ENCODE data around the gene HS1BP3. TPM values are rescaled to one million over a fixed set of nuclear protein-coding genes. Genes with fewer than 3 reads are reported as not detected.

Gene HS1BP3
- total and polyA plus RNA-seq, 2 of the 13 experiments (the other 11 are each of a cell fraction or from before 2014, with no cell fraction given): 15.2 to 22.0 TPM

DNA sequence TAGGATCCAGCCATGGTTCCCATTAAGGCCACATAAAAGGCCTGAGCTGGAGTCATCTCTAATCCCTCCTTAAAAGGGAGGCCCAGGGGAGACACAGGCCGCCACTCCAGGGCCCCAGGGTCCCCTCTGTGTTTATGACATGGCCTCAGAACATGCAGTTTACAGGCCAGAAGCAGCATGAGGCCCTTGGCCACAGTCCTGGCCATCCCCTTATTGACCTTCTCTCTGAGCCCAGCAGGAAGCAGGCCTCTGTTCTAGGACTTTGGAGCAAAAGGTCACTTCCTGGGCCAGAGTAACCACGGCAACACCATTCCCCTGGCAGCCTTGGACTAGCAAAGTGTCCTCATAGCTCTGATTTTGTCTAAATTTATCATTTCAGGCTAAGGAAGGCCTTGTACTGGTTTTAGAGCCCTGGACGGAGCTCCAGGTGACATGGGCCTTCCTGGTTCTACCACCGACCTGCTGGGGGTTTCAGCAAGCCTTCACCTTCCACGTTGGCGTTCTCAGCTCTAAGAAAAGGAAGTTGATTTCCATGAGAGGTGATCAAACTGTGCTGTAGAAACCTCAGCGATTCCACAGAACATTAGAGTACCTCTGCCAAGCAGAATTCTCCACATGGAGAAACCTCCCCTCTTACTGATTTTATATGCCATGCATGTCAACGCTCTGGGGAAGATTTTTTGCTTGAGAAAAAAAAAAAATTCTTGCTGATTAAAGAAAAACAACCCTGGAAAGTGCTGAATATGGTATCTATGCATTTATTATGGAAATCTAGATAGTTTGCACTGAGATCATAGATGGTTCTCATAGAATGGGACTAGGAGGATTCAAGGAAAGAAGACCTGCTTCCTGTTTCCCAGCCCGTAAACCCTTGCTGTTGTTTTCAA lies 53.7 kb downstream of the HS1BP3 start (continued):
- peak; percentile 87 for TF ChIP-seq KDM1A (CRISPR knock-in tag; IDR thresholded peaks at IDR 0.05)
- TF ChIP-seq ZNF672 (CRISPR knock-in tag; IDR thresholded peaks at IDR 0.05): no peak
- no peak for TF ChIP-seq ATAD3A (CRISPR knock-in tag; IDR thresholded peaks at IDR 0.05)
- TF ChIP-seq ZFAT (CRISPR knock-in tag; conservative IDR thresholded peaks at IDR 0.05): no peak
- TF ChIP-seq, protein P1, sequence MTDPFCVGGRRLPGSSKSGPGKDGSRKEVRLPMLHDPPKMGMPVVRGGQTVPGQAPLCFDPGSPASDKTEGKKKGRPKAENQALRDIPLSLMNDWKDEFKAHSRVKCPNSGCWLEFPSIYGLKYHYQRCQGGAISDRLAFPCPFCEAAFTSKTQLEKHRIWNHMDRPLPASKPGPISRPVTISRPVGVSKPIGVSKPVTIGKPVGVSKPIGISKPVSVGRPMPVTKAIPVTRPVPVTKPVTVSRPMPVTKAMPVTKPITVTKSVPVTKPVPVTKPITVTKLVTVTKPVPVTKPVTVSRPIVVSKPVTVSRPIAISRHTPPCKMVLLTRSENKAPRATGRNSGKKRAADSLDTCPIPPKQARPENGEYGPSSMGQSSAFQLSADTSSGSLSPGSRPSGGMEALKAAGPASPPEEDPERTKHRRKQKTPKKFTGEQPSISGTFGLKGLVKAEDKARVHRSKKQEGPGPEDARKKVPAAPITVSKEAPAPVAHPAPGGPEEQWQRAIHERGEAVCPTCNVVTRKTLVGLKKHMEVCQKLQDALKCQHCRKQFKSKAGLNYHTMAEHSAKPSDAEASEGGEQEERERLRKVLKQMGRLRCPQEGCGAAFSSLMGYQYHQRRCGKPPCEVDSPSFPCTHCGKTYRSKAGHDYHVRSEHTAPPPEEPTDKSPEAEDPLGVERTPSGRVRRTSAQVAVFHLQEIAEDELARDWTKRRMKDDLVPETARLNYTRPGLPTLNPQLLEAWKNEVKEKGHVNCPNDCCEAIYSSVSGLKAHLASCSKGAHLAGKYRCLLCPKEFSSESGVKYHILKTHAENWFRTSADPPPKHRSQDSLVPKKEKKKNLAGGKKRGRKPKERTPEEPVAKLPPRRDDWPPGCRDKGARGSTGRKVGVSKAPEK (CRISPR knock-in tag; IDR thresholded peaks at IDR 0.05; ENCODE audit: borderline replicate concordance): peak; percentile 94; the same call in 1 of the 2 replicates
- TF ChIP-seq RAD51 (IDR thresholded peaks at IDR 0.05; ENCODE audit: borderline replicate concordance): no peak
- TF ChIP-seq SP140L (CRISPR knock-in tag; IDR thresholded peaks at IDR 0.05; ENCODE audit: borderline replicate concordance): 0 out of 2 replicates have a peak, but pooled peaks have one; percentile 83
- 0 out of 2 replicates have a peak, but pooled peaks have one; percentile 59 for TF ChIP-seq ZNF775 (CRISPR knock-in tag; IDR thresholded peaks at IDR 0.05; ENCODE audit: borderline replicate concordance)
- peak; percentile 89 for TF ChIP-seq GABPB1 (CRISPR knock-in tag; IDR thresholded peaks at IDR 0.05)
- TF ChIP-seq ZSCAN12 (CRISPR knock-in tag; IDR thresholded peaks at IDR 0.05): no peak
- TF ChIP-seq, protein P2, sequence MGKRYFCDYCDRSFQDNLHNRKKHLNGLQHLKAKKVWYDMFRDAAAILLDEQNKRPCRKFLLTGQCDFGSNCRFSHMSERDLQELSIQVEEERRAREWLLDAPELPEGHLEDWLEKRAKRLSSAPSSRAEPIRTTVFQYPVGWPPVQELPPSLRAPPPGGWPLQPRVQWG (CRISPR knock-in tag; IDR thresholded peaks at IDR 0.05; ENCODE audit: borderline replicate concordance, low read depth): no peak
- 0 out of 2 replicates have a peak, but pooled peaks have one; percentile 59 for TF ChIP-seq KAT7 (CRISPR knock-in tag; IDR thresholded peaks at IDR 0.05; ENCODE audit: borderline replicate concordance)
- peak; percentile 84; the same call in 1 of the 2 replicates for TF ChIP-seq GFI1 (CRISPR knock-in tag; IDR thresholded peaks at IDR 0.05; ENCODE audit: borderline replicate concordance)
- peak; percentile 74; the same call in 1 of the 2 replicates for TF ChIP-seq ATF1 (CRISPR knock-in tag; IDR thresholded peaks at IDR 0.05)
- TF ChIP-seq ZNF709 (CRISPR knock-in tag; IDR thresholded peaks at IDR 0.05): peak; percentile 95
- no peak for TF ChIP-seq FOXC1 (CRISPR knock-in tag; IDR thresholded peaks at IDR 0.05; ENCODE audit: borderline replicate concordance)
- no peak for TF ChIP-seq ZNF777 (CRISPR knock-in tag; IDR thresholded peaks at IDR 0.05)
- no peak for TF ChIP-seq ZNF460 (CRISPR knock-in tag; IDR thresholded peaks at IDR 0.05; ENCODE audit: borderline replicate concordance)
- TF ChIP-seq KAT2B (IDR thresholded peaks at IDR 0.05; ENCODE audit: borderline replicate concordance, low read depth, low read length): peak; percentile 22; the same call in 1 of the 2 replicates
- TF ChIP-seq HOXA7 (CRISPR knock-in tag; IDR thresholded peaks at IDR 0.05): no peak
- TF ChIP-seq, protein P3, sequence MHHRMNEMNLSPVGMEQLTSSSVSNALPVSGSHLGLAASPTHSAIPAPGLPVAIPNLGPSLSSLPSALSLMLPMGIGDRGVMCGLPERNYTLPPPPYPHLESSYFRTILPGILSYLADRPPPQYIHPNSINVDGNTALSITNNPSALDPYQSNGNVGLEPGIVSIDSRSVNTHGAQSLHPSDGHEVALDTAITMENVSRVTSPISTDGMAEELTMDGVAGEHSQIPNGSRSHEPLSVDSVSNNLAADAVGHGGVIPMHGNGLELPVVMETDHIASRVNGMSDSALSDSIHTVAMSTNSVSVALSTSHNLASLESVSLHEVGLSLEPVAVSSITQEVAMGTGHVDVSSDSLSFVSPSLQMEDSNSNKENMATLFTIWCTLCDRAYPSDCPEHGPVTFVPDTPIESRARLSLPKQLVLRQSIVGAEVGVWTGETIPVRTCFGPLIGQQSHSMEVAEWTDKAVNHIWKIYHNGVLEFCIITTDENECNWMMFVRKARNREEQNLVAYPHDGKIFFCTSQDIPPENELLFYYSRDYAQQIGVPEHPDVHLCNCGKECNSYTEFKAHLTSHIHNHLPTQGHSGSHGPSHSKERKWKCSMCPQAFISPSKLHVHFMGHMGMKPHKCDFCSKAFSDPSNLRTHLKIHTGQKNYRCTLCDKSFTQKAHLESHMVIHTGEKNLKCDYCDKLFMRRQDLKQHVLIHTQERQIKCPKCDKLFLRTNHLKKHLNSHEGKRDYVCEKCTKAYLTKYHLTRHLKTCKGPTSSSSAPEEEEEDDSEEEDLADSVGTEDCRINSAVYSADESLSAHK (CRISPR knock-in tag; IDR thresholded peaks at IDR 0.05; ENCODE audit: borderline replicate concordance): no peak; the same call in 1 of the 2 replicates
- peak; percentile 66; the same call in 1 of the 2 replicates for TF ChIP-seq FOXA1 (IDR thresholded peaks at IDR 0.05)
- peak; percentile 99 for TF ChIP-seq FOXA1 (CRISPR knock-in tag; IDR thresholded peaks at IDR 0.05)
- no peak for TF ChIP-seq U2AF2 (IDR thresholded peaks at IDR 0.05; ENCODE audit: low read depth, low read length)
- TF ChIP-seq CBX1 (IDR thresholded peaks at IDR 0.05; ENCODE audit: low read depth): peak; percentile 55
- TF ChIP-seq POLR2AphosphoS5 (IDR thresholded peaks at IDR 0.05; ENCODE audit: low read depth, low read length): peak; percentile 82

All from HepG2 (cell line).